ENCODE results near the gene MYO15B.
"Not testable (repeated sequence)": the region's sequence is repeated elsewhere in the genome, so short reads cannot be mapped to it uniquely, and the experiment has no call there.

Gene MYO15B

GRCh38 chr17:75626496-75627038 is 39.0 kb downstream of the MYO15B start:
- DNase-seq = no peak

GRCh38 chr17:75627094-75627493 is 39.5 kb downstream of the MYO15B start:
- no peak for DNase-seq

- DNase-seq = no peak
Observed at GRCh38 chr17:75628425-75628824, 40.8 kb downstream of the MYO15B start.

- no peak for DNase-seq
Observed at GRCh38 chr17:75629157-75629556, 41.6 kb downstream of the MYO15B start.

- no peak for DNase-seq
Observed at GRCh38 chr17:75630071-75630917, 42.7 kb downstream of the MYO15B start.

GRCh38 chr17:75631353-75631752 is 43.8 kb downstream of the MYO15B start:
- no peak for DNase-seq

GRCh38 chr17:75632428-75632827 is 44.8 kb downstream of the MYO15B start:
- no peak for DNase-seq

GRCh38 chr17:75632863-75633485 is 45.4 kb downstream of the MYO15B start, which contains the start of gene SMIM5:
Gene SMIM5, plus strand, starts transcription at chr17:75633434. Its CDS starts 6,768 bp downstream, at chr17:75640202.
- no peak for DNase-seq

- DNase-seq = peak; percentile 42
Observed at GRCh38 chr17:75633486-75634375, 46.1 kb downstream of the MYO15B start.

- DNase-seq = no peak
Observed at GRCh38 chr17:75634376-75634740, 46.8 kb downstream of the MYO15B start.

- DNase-seq = no peak
Observed at GRCh38 chr17:75634754-75635609, 47.4 kb downstream of the MYO15B start.

GRCh38 chr17:75635610-75636202 is 48.1 kb downstream of the MYO15B start:
- no peak for DNase-seq

GRCh38 chr17:75636381-75637142 is 49.0 kb downstream of the MYO15B start:
- DNase-seq = no peak

- no peak for DNase-seq
Observed at GRCh38 chr17:75637143-75637538, 49.5 kb downstream of the MYO15B start.

GRCh38 chr17:75637551-75637950 is 50.0 kb downstream of the MYO15B start:
- DNase-seq = no peak

- not testable (repeated sequence) for DNase-seq
Observed at GRCh38 chr17:75638039-75638438, 50.4 kb downstream of the MYO15B start.

GRCh38 chr17:75638893-75639292 is 51.3 kb downstream of the MYO15B start:
- no peak for DNase-seq

GRCh38 chr17:75639327-75639726 is 51.7 kb downstream of the MYO15B start:
- DNase-seq = no peak

GRCh38 chr17:75639771-75640555 is 52.4 kb downstream of the MYO15B start:
- no peak for DNase-seq

- no peak for DNase-seq
Observed at GRCh38 chr17:75640556-75641119, 53.0 kb downstream of the MYO15B start.
